Vagina (tissue), 2 donors: Measurements from ENCODE around the gene PHPT1.

ENCODE experiments used
- CTCF ChIP-seq, 3 experiments: fragments of 450-650 bp in 2 of 3; fragments of 200-600 bp in 1 of 3; sonication (generic) in 1 of 3; IDR thresholded peaks; one replicate each; pipeline ENCODE4 v1.5.1; 2017 to 2019; ENCODE audit warnings: antibody characterized with exemption in 3 of 3, mild to moderate bottlenecking in 2 of 3, moderate library complexity in 2 of 3
- POLR2A ChIP-seq, 2 donors: fragments of 450-650 bp; IDR thresholded peaks; one replicate each; pipeline ENCODE4 v1.6.1; 2017; ENCODE audit warnings: antibody characterized with exemption in 2 of 2, mild to moderate bottlenecking in 2 of 2, moderate library complexity in 2 of 2
- POLR2AphosphoS5 ChIP-seq, 2 donors: sonication (generic); formaldehyde crosslinking; IDR thresholded peaks; one replicate each; pipeline ENCODE4 v1.9.0; 2017; ENCODE audit warnings: antibody characterized with exemption in 2 of 2, mild to moderate bottlenecking in 2 of 2, low read depth in 1 of 2; ENCODE audit not compliant: insufficient read depth in 1 of 2

GRCh38 chr9:136805207-136805740, 43.9 kb upstream of the PHPT1 start:
- no peak for TF ChIP-seq CTCF (IDR thresholded peaks at IDR 0.05)
- TF ChIP-seq POLR2AphosphoS5 (IDR thresholded peaks at IDR 0.05; ENCODE audit: insufficient read depth in 1 of 2, low read depth in 1 of 2), result no peak
- TF ChIP-seq POLR2A (IDR thresholded peaks at IDR 0.05), result no peak
